B cell (primary cell): ENCODE data around the gene NCEH1. TPM values are rescaled to one million over a fixed set of nuclear protein-coding genes. Genes with fewer than 3 reads are reported as not detected.
"Not testable (repeated sequence)": the region's sequence is repeated elsewhere in the genome, so short reads cannot be mapped to it uniquely, and the experiment has no call there.

Experiments
- ATAC-seq: fragments of 200-7000 bp; cut with Tn5 transposase; one replicate; pipeline ENCODE4 v1.10.0; 2021; ENCODE audit warnings: low read depth, mild to moderate bottlenecking, moderate number of reproducible peaks, moderate library complexity
- CTCF ChIA-PET: fragments of 350-600 bp; sonication (Branson Sonifier 250); formaldehyde crosslinking; loops from one replicate; lab custom pipeline; 2021; ENCODE audit warnings: antibody characterized with exemption, inconsistent platforms; lab: Charles Lee
- POLR2A ChIA-PET: fragments of 350-600 bp; sonication (Branson Sonifier 250); formaldehyde crosslinking; loops from one replicate; lab custom pipeline; 2021; ENCODE audit warnings: antibody characterized with exemption; lab: Charles Lee
- DNase-seq: peaks from one replicate; pipeline ENCODE4 v3.0.0; 2013
- H2AFZ ChIP-seq: 2 replicates; pipeline ENCODE4 v1.6.1; 2012; ENCODE audit warnings: mild to moderate bottlenecking, low read depth, low read length; ENCODE audit not compliant: insufficient read depth, poor library complexity, severe bottlenecking
- H3K27ac ChIP-seq, 2 donors: 1 replicate in 1 of 2; 2 replicates in 1 of 2; pipeline ENCODE4 v1.5.1; 2012 to 2013; ENCODE audit warnings: low read length in 2 of 2, mild to moderate bottlenecking in 2 of 2, moderate library complexity in 1 of 2
- H3K27me3 ChIP-seq, 4 experiments: fragments of 200-600 bp in 1 of 4; sonication (generic) in 1 of 4; replicated peaks in 1 of 4; 1 replicate in 2 of 4; 2 replicates in 2 of 4; pipeline versions ENCODE4 v1.6.1 to v1.7.0; 2013 to 2016; ENCODE audit warnings: low read length in 3 of 4, mild to moderate bottlenecking in 2 of 4, mixed read lengths in 1 of 4, moderate library complexity in 1 of 4; ENCODE audit not compliant: insufficient read depth in 4 of 4, control insufficient read depth in 3 of 4; ENCODE audit errors: control extremely low read depth in 1 of 4
- H3K36me3 ChIP-seq, 2 experiments: replicated peaks in 1 of 2; 1 replicate in 1 of 2; 2 replicates in 1 of 2; pipeline versions ENCODE4 v1.6.1 to v1.7.1; 2013; ENCODE audit warnings: low read length in 1 of 2; ENCODE audit not compliant: insufficient read depth in 2 of 2, control insufficient read depth in 1 of 2; ENCODE audit errors: control extremely low read depth in 1 of 2, extremely low read depth in 1 of 2
- H3K4me1 ChIP-seq, 2 donors: fragments of 200-600 bp in 1 of 2; sonication (generic) in 1 of 2; 1 replicate in 1 of 2; 2 replicates in 1 of 2; pipeline versions ENCODE4 v1.5.1 to v1.6.1; 2013 to 2017; ENCODE audit warnings: low read length in 2 of 2; ENCODE audit not compliant: control insufficient read depth in 2 of 2, insufficient read depth in 2 of 2
- H3K4me2 ChIP-seq: replicated peaks from 2 replicates; pipeline ENCODE3; 2012; ENCODE audit warnings: mild to moderate bottlenecking, low read depth, low read length; ENCODE audit not compliant: poor library complexity, severe bottlenecking
- H3K4me3 ChIP-seq, 5 experiments: fragments of 200-600 bp in 1 of 5; sonication (generic) in 1 of 5; 1 replicate in 3 of 5; 2 replicates in 2 of 5; pipeline versions ENCODE4 v1.5.1 to v1.7.0; 2011 to 2016; ENCODE audit warnings: low read length in 4 of 5, mild to moderate bottlenecking in 4 of 5, low read depth in 2 of 5, control low read depth in 1 of 5, moderate library complexity in 1 of 5; ENCODE audit not compliant: insufficient read depth in 1 of 5; ENCODE audit errors: control extremely low read depth in 1 of 5, extremely low read depth in 1 of 5
- H3K79me2 ChIP-seq: fragments of 200-600 bp; sonication (generic); one replicate; pipeline ENCODE4 v1.6.0; 2016; ENCODE audit warnings: low read length; ENCODE audit not compliant: control insufficient read depth, insufficient read depth
- H3K9ac ChIP-seq: fragments of 200-600 bp; sonication (generic); 2 replicates; pipeline ENCODE4 v1.6.1; 2017; ENCODE audit warnings: mild to moderate bottlenecking, low read length, moderate library complexity
- H3K9me3 ChIP-seq, 3 donors: one replicate each; pipeline versions ENCODE4 v1.6.1 to v1.7.1; 2013; ENCODE audit warnings: low read length in 2 of 3; ENCODE audit not compliant: control insufficient read depth in 2 of 3, insufficient read depth in 1 of 3; ENCODE audit errors: control extremely low read depth in 1 of 3
- H4K20me1 ChIP-seq: 2 replicates; pipeline ENCODE4 v1.6.0; 2012; ENCODE audit warnings: mild to moderate bottlenecking, low read length; ENCODE audit not compliant: insufficient read depth, control insufficient read depth, poor library complexity, severe bottlenecking
- H3K27ac Mint-ChIP-seq: one replicate; pipeline ENCODE4 v1.8.0; 2021; ENCODE audit warnings: mixed read lengths
- H3K27me3 Mint-ChIP-seq: one replicate; pipeline ENCODE4 v1.8.0; 2021; ENCODE audit warnings: mixed read lengths
- H3K4me1 Mint-ChIP-seq: one replicate; pipeline ENCODE4 v1.8.0; 2021; ENCODE audit warnings: mixed read lengths
- H3K4me3 Mint-ChIP-seq: one replicate; pipeline ENCODE4 v1.8.0; 2021; ENCODE audit warnings: mixed read lengths
- H3K9me3 Mint-ChIP-seq: one replicate; pipeline ENCODE4 v1.8.0; 2022; ENCODE audit warnings: mixed read lengths; ENCODE audit not compliant: insufficient read depth
- EZH2 ChIP-seq: IDR thresholded peaks from 2 replicates; pipeline ENCODE4 v1.6.1; 2012; ENCODE audit warnings: borderline replicate concordance, low read depth, mild to moderate bottlenecking, moderate library complexity, low read length; ENCODE audit not compliant: insufficient read depth, poor library complexity, severe bottlenecking
- WGBS: methylation state at CpG from one replicate; pipeline ENCODE4 v1.1.5; 2013; ENCODE audit warnings: missing lambda C conversion rate; ENCODE audit not compliant: insufficient coverage; 5-methylcytosine and 5-hydroxymethylcytosine counted together
- intact Hi-C: fragments of 100-400 bp; cut with micrococcal nuclease; formaldehyde crosslinking; loops from one replicate; pipeline ENCODE4 v1.10.0; 2022
- polyA minus RNA-seq: library from RNA; depleted of rRNA, polyadenylated mRNA; stranded (reverse); fragments of >200 nt; gene quantifications from 2 replicates; pipeline ENCODE4 v1.2.3, GENCODE V29; 2012
- polyA plus RNA-seq: library from polyadenylated mRNA; depleted of rRNA; stranded (reverse); fragments of >200 nt; gene quantifications from 2 replicates; pipeline ENCODE4 v1.2.3, GENCODE V29; 2012
- total RNA-seq, 2 donors: library from RNA; stranded (reverse); fragments of 120-200 nt in 1 of 2; gene quantifications; 1 replicate in 1 of 2; 2 replicates in 1 of 2; pipeline versions ENCODE4 v1.2.3 to v1.2.4, GENCODE V29; 2013 to 2022
- TF ChIP-seq, protein P1 (sequence below): fragments of 200-600 bp; IDR thresholded peaks from one replicate; pipeline ENCODE4 v1.8.0; 2022; ENCODE audit warnings: antibody characterized with exemption, mild to moderate bottlenecking

Gene NCEH1, protein sequence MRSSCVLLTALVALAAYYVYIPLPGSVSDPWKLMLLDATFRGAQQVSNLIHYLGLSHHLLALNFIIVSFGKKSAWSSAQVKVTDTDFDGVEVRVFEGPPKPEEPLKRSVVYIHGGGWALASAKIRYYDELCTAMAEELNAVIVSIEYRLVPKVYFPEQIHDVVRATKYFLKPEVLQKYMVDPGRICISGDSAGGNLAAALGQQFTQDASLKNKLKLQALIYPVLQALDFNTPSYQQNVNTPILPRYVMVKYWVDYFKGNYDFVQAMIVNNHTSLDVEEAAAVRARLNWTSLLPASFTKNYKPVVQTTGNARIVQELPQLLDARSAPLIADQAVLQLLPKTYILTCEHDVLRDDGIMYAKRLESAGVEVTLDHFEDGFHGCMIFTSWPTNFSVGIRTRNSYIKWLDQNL
- total RNA-seq (7.7 and 8.6 TPM in 2 replicates), polyA plus RNA-seq (1.9 and 3.4 TPM in 2 replicates), polyA minus RNA-seq (2.7 TPM in 2 replicates)
- total RNA-seq (2013) = 2.9 TPM

DNA sequence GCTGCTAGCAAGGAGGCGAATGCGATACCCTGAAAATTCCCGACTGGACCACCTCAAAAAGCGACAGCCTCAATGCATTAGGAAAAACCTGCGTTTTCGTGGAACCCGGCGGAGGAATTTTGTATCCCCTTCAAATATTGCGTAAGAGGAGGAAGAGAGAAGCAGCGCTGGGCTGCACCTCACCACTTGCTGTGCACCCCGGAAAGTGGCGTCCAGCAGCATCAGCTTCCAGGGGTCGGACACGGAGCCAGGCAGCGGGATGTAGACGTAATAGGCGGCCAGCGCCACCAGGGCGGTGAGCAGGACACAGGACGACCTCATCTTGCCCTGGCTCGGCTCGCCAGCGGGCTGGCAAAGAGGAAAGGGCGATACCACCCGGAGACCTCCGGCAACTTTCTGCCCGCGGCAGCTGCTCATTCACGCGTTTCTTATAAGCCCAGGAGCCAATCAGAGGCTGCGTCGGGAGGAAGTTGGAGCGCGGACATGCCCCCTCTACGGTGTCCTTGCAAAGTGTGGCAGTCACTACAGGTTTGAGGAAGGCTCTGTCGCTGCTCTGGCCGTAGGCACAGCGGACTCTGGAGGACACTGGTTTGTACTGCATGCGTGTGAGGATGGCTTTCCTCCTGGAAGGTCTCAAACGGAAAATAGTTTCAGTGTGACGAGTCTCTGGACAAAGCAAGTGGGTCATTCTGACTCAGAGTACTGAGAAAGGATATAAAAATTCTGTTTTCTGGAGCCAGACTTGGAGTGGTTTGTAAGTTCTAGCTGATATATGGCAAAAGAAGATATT lies at the start of gene NCEH1:
TSS of gene NCEH1 (minus strand) at position 404 of the 790 bp plus-strand sequence. CDS start at position 321, 83 bp downstream.
- H3K27me3 Mint-ChIP-seq = no peaks in the 10 kb centered on the region

DNA sequence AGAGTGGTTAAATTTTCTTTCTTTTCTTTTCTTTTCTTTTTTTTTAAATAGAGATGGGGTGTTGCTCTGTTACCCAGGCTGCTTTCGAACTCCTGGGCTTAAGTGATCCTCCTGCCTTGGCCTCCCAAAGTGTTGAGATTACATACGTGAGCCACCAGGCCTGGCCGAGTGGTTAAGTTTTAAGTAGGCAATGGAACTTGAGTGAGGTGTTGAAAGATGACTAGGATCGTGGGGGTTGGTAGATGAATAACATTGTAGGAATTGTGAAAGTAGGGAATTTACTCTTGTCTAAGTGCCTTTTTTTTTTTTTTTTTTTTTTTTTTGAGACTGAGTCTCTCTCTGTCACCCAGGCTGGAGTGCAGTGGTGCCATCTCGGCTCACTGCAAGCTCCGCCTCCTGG lies 49.5 kb upstream of the NCEH1 start:
- H4K20me1 ChIP-seq, H3K36me3 ChIP-seq, H3K4me2 ChIP-seq, H3K27ac ChIP-seq, H3K27me3 Mint-ChIP-seq, ATAC-seq, H3K9me3 Mint-ChIP-seq, H3K9ac ChIP-seq, POLR2A ChIA-PET, H3K4me3 Mint-ChIP-seq, DNase-seq, H3K4me3 ChIP-seq, intact Hi-C loops, H3K4me1 Mint-ChIP-seq, CTCF ChIA-PET, H3K9me3 ChIP-seq, H2AFZ ChIP-seq, H3K27me3 ChIP-seq, H3K79me2 ChIP-seq, H3K4me1 ChIP-seq, H3K27ac Mint-ChIP-seq: not testable (repeated sequence)
- 98% methylated on average over 5 of the region's 6 CpGs for WGBS

More for the DNA sequence above, at the start of gene NCEH1:
- Mint-ChIP-seq H3K27ac (peak within 1 kb of the TSS; percentile 89), H3K4me3 (peak within 1 kb of the TSS; percentile 98), H3K9me3 (no peaks in the 10 kb centered on the region), H3K4me1 (peaks cover 30% of the 10 kb centered on the region)
- Histone ChIP-seq H3K4me1 (peaks cover 15 to 23% of the 10 kb centered on the region in 2 donors), H2AFZ (peak within 1 kb of the TSS; percentile 84), H3K27ac (peak within 1 kb of the TSS; percentile 28 to 38), H3K4me3 (peak within 1 kb of the TSS; percentile 86 to 98 (median 94)), H3K79me2 (no peaks in the 10 kb centered on the region), H4K20me1 (no peaks in the 10 kb centered on the region), H3K36me3 (no peaks in the 10 kb centered on the region), H3K27me3 (peaks cover 0 to 4% (median 0%) of the 10 kb centered on the region in 4 experiments), H3K9ac (peak within 1 kb of the TSS; percentile 80), H3K9me3 (no peaks in the 10 kb centered on the region), H3K4me2 (peak within 1 kb of the TSS; percentile 82)
- TF ChIP-seq, protein P1, sequence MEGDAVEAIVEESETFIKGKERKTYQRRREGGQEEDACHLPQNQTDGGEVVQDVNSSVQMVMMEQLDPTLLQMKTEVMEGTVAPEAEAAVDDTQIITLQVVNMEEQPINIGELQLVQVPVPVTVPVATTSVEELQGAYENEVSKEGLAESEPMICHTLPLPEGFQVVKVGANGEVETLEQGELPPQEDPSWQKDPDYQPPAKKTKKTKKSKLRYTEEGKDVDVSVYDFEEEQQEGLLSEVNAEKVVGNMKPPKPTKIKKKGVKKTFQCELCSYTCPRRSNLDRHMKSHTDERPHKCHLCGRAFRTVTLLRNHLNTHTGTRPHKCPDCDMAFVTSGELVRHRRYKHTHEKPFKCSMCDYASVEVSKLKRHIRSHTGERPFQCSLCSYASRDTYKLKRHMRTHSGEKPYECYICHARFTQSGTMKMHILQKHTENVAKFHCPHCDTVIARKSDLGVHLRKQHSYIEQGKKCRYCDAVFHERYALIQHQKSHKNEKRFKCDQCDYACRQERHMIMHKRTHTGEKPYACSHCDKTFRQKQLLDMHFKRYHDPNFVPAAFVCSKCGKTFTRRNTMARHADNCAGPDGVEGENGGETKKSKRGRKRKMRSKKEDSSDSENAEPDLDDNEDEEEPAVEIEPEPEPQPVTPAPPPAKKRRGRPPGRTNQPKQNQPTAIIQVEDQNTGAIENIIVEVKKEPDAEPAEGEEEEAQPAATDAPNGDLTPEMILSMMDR = peak; percentile 79
- TF ChIP-seq EZH2 = no peak
- CTCF ChIA-PET = interaction anchor here (0.6 to 2.1 kb wide), 13 partner anchors 11 to 234 kb away, joined by 3 to 17 read pairs (median 4); partner anchors contain the start of gene ECT2
- DNase-seq (peak; percentile 87), ATAC-seq (peak; percentile 99)
- WGBS = under 1% methylated on average over 41 of the region's 41 CpGs
- POLR2A ChIA-PET = interaction anchor here (1.6 kb wide), 1 partner anchor 39 kb away, joined by 8 read pairs; the partner anchor contains the start of gene ECT2
- intact Hi-C loops = loop anchor here (1.0 to 2.0 kb wide), 3 partner anchors 36 to 221 kb away; partner anchors contain the start of gene ECT2
